ENCODE results near the gene ZNF76.

The ZNF76 gene

GRCh38 chr6:35332074-35332887 is 72.7 kb downstream of the ZNF76 start:
- peak; percentile 26 to 44 for DNase-seq

GRCh38 chr6:35341557-35341956 is 82.0 kb downstream of the ZNF76 start:
- DNase-seq = no peak

- peak; percentile 74 to 92 for DNase-seq
These were observed 82.9 kb downstream of the ZNF76 start, which contains the start of gene PPARD for GRCh38 chr6:35342258-35343091. TSS of gene PPARD (plus strand) at chr6:35342558. CDS start at chr6:35411088, 68,530 bp downstream.

GRCh38 chr6:35343092-35343834 is 83.7 kb downstream of the ZNF76 start:
- no peak for DNase-seq

GRCh38 chr6:35343835-35344550 is 84.5 kb downstream of the ZNF76 start:
- no peak for DNase-seq
